GM12878 (cell line): ENCODE measurements around the gene FAM24B. TPM values are rescaled to one million over a fixed set of nuclear protein-coding genes. Genes with fewer than 3 reads are reported as not detected.

Source experiments
- ATAC-seq: fragments of 200-7000 bp; cut with Tn5 transposase; 3 replicates; pipeline ENCODE4 v1.9.1; 2020; ENCODE audit warnings: mild to moderate bottlenecking, moderate library complexity
- BruUV-seq: library from RNA; stranded (reverse); fragments of 400-500 nt; replicated peaks from 2 replicates; lab custom pipeline; 2021; lab: Mats Ljungman, UMichigan
- CTCF ChIA-PET: fragments of 300-600 bp; sonication (Branson Sonifier 250); formaldehyde crosslinking; extraction: SDS; loops from one replicate; lab custom pipeline; 2021; ENCODE audit warnings: inconsistent platforms; lab: Yijun Ruan, JAX
- POLR2A ChIA-PET: fragments of 350-600 bp; formaldehyde crosslinking; extraction: SDS; loops from one replicate; lab custom pipeline; 2021; ENCODE audit warnings: inconsistent platforms; lab: Charles Lee
- RAD21 ChIA-PET: fragments of 300-600 bp; sonication (Branson Sonifier 250); formaldehyde crosslinking; loops from one replicate; lab custom pipeline; 2023; ENCODE audit warnings: antibody characterized with exemption; ENCODE audit not compliant: unreplicated experiment; lab: Charles Lee
- SMC1A ChIA-PET: fragments of 300-600 bp; sonication (Branson Sonifier 250); formaldehyde crosslinking; loops from one replicate; lab custom pipeline; 2023; ENCODE audit not compliant: unreplicated experiment, uncharacterized antibody; lab: Charles Lee
- DNase-seq: peaks from one replicate; pipeline ENCODE4 v3.0.0-alpha.2; 2011; ENCODE audit warnings: low read depth, low spot score
- FAIRE-seq: peaks from 3 replicates; lab custom pipeline; 2011; peaks lifted over from hg19 to GRCh38; lab: Jason Lieb, UNC
- H2AFZ ChIP-seq: 2 replicates; pipeline ENCODE4 v1.6.0; 2011; ENCODE audit warnings: low read depth, low read length, control low read depth; ENCODE audit not compliant: control insufficient read depth
- H3K27ac ChIP-seq: 2 replicates; pipeline ENCODE4 v1.5.1; 2011; ENCODE audit warnings: control low read depth; ENCODE audit not compliant: control insufficient read depth, insufficient read depth
- H3K27me3 ChIP-seq, 2 experiments: replicated peaks in 1 of 2; 2 replicates each; pipeline versions ENCODE4 v1.6.0 to v1.6.1; 2011; ENCODE audit warnings: low read length in 1 of 2; ENCODE audit not compliant: control insufficient read depth in 2 of 2, insufficient read depth in 2 of 2
- H3K36me3 ChIP-seq, 2 experiments: 2 replicates each; pipeline ENCODE4 v1.5.1; 2011; ENCODE audit warnings: low read length in 1 of 2; ENCODE audit not compliant: control insufficient read depth in 2 of 2, insufficient read depth in 2 of 2
- H3K4me1 ChIP-seq: 2 replicates; pipeline ENCODE4 v1.6.1; 2011; ENCODE audit warnings: mild to moderate bottlenecking, low read length, moderate library complexity, mixed read lengths; ENCODE audit not compliant: control insufficient read depth, insufficient read depth
- H3K4me2 ChIP-seq: 2 replicates; pipeline ENCODE4 v1.6.0; 2011; ENCODE audit warnings: control low read depth; ENCODE audit not compliant: control insufficient read depth, insufficient read depth
- H3K4me3 ChIP-seq: fragments of 200-600 bp; sonication (generic); 2 replicates; pipeline ENCODE4 v1.5.1; 2016
- H3K79me2 ChIP-seq: 2 replicates; pipeline ENCODE4 v1.6.0; 2011; ENCODE audit warnings: low read length; ENCODE audit not compliant: control insufficient read depth, insufficient read depth
- H3K9ac ChIP-seq: 2 replicates; pipeline ENCODE4 v1.8.0; 2011; ENCODE audit warnings: low read length, control low read depth, mixed read lengths; ENCODE audit not compliant: control insufficient read depth, insufficient read depth
- H3K9me3 ChIP-seq: replicated peaks from 3 replicates; pipeline ENCODE4 v1.5.1; 2011; ENCODE audit warnings: mild to moderate bottlenecking, low read length; ENCODE audit not compliant: control insufficient read depth, insufficient read depth
- H4K20me1 ChIP-seq: 2 replicates; pipeline ENCODE4 v1.6.0; 2011; ENCODE audit not compliant: control insufficient read depth, insufficient read depth
- EGR1 ChIP-seq, 2 experiments: IDR thresholded peaks; 1 replicate in 1 of 2; 2 replicates in 1 of 2; pipeline ENCODE4 v1.6.1; 2011 to 2012; ENCODE audit warnings: low read depth in 2 of 2, low read length in 2 of 2, borderline replicate concordance in 1 of 2, mild to moderate bottlenecking in 1 of 2, moderate library complexity in 1 of 2
- FOXK2 ChIP-seq: fragments of 450-650 bp; IDR thresholded peaks from 2 replicates; pipeline ENCODE4 v1.6.1; 2017; ENCODE audit warnings: mild to moderate bottlenecking, moderate library complexity
- HDGF ChIP-seq: fragments of 450-650 bp; IDR thresholded peaks from 2 replicates; pipeline ENCODE4 v1.6.1; 2016; ENCODE audit warnings: antibody characterized with exemption
- KDM1A ChIP-seq: fragments of 200-600 bp; sonication (generic); IDR thresholded peaks from 2 replicates; pipeline ENCODE4 v1.6.1; 2016; ENCODE audit warnings: borderline replicate concordance
- MEF2A ChIP-seq: IDR thresholded peaks from 2 replicates; pipeline ENCODE4 v1.6.1; 2011; ENCODE audit warnings: low read depth, mild to moderate bottlenecking, low read length, moderate library complexity; ENCODE audit not compliant: insufficient read depth
- MEF2B ChIP-seq: fragments of 450-650 bp; IDR thresholded peaks from 2 replicates; pipeline ENCODE4 v1.6.1; 2018; ENCODE audit warnings: mild to moderate bottlenecking, moderate library complexity; ENCODE audit not compliant: partially characterized antibody, poor library complexity, severe bottlenecking
- MXI1 ChIP-seq: fragments of 150-350 bp; IDR thresholded peaks from 2 replicates; pipeline ENCODE4 v1.6.1; 2011; ENCODE audit warnings: low read depth, mild to moderate bottlenecking, inconsistent platforms, low read length, improper control_type of control experiment
- PAX8 ChIP-seq: fragments of 450-650 bp; IDR thresholded peaks from 2 replicates; pipeline ENCODE4 v1.6.1; 2017; ENCODE audit warnings: mild to moderate bottlenecking, moderate library complexity
- YY1 ChIP-seq: IDR thresholded peaks from 2 replicates; pipeline ENCODE4 v1.6.1; 2011; ENCODE audit warnings: low read depth, mild to moderate bottlenecking, low read length
- ZNF24 ChIP-seq: fragments of 450-650 bp; IDR thresholded peaks from 2 replicates; pipeline ENCODE4 v1.6.1; 2017; ENCODE audit warnings: antibody characterized with exemption, mild to moderate bottlenecking
- WGBS: methylation state at CpG from one replicate; pipeline ENCODE4 v1.1.6; 2016; ENCODE audit warnings: low lambda C conversion rate; ENCODE audit not compliant: insufficient replicate concordance, insufficient coverage; ENCODE audit errors: missing lambda C conversion rate; 5-methylcytosine and 5-hydroxymethylcytosine counted together
- in situ Hi-C: fragments of 300-500 bp; cut with MboI; formaldehyde crosslinking; loops from 9 replicates; pipeline ENCODE4 v1.14.3; 2018; ENCODE audit warnings: mixed read lengths
- intact Hi-C: fragments of 100-400 bp; cut with micrococcal nuclease; formaldehyde crosslinking; loops from one replicate; pipeline ENCODE4 v1.14.2; 2022; ENCODE audit not compliant: unreplicated experiment
- polyA plus RNA-seq, 11 experiments: library from polyadenylated mRNA; depleted of rRNA in 4 of 11; unstranded in 6 of 11; stranded (reverse) in 5 of 11; fragments of >200 nt; fragmentation: Nextera tagmentation in 4 of 11; fragmentation: Illumina TruSeq in 1 of 11; extraction: Ambion mirVana in 4 of 11; extraction: Trizol in 1 of 11; gene quantifications; 1 replicate in 1 of 11; 2 replicates in 10 of 11; pipeline versions ENCODE4 v1.2.1 to v1.2.3, GENCODE V29; 2011 to 2016; ENCODE audit warnings: inconsistent platforms in 2 of 11, missing spikeins in 2 of 11, low read depth in 1 of 11
- total RNA-seq, 4 experiments: library from RNA; depleted of rRNA in 3 of 4; stranded (reverse); fragments of >200 nt in 3 of 4; fragmentation: Illumina TruSeq in 1 of 4; extraction: Trizol in 1 of 4; gene quantifications; 2 replicates each; pipeline versions ENCODE4 v1.2.1 to v1.2.3, GENCODE V29; 2013 to 2021
- TF ChIP-seq, protein P1 (sequence below): fragments of 450-650 bp; IDR thresholded peaks from 2 replicates; pipeline ENCODE4 v1.6.1; 2016; ENCODE audit warnings: mild to moderate bottlenecking
- TF ChIP-seq, protein P2 (sequence below): fragments of 450-650 bp; IDR thresholded peaks from 2 replicates; pipeline ENCODE4 v1.6.1; 2017; ENCODE audit warnings: mild to moderate bottlenecking, moderate library complexity

The FAM24B gene
- total and polyA plus RNA-seq, 10 of the 15 experiments (the other 5 are each of a cell fraction or from before 2014, with no cell fraction given) = 4.8 to 15.3 (median 7.2) TPM

DNA sequence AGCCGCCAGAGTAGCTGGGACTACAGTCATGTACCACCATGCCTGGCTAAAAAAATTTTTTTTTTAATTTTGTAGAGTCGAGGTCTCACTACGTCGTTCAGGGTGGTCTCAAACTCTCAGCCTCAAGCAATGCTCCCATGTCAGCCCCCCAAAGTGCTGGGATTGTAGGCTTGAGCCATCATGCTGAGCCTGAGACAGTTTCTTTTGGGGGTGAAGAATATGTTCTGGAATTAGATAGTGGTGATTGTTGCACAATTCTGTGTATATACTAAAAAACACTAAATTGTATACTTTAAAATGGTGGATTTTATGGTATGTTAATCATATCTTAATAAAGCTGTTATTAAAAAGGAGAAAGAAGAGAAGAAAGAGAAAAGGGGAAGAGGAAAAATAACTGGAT is 35.2 kb downstream of the FAM24B start:
- H3K36me3 ChIP-seq = peaks cover 0 to 2% of the 10 kb centered on the region in 2 experiments
- ChIA-PET RAD21 (no interaction called here), POLR2A (no interaction called here), SMC1A (no interaction called here), CTCF (interaction anchor here (0.6 to 0.7 kb wide), 2 partner anchors 913 to 1200 kb away, joined by 3 read pairs; no protein-coding TSS in a partner anchor)
- ATAC-seq (no peak), FAIRE-seq (no peak), DNase-seq (no peak)
- BruUV-seq = no TSS peak
- no peak overlapping the region for H3K27ac ChIP-seq
- H2AFZ ChIP-seq = no peak overlapping the region
- H3K9me3 ChIP-seq = no peaks in the 10 kb centered on the region
- H3K27me3 ChIP-seq = no peaks in the 10 kb centered on the region
- no peak overlapping the region for H3K4me2 ChIP-seq
- in situ Hi-C loops (no loop called here), intact Hi-C loops (no loop called here)
- no peak overlapping the region for H3K9ac ChIP-seq
- H4K20me1 ChIP-seq = no peaks in the 10 kb centered on the region
- no peaks in the 10 kb centered on the region for H3K4me1 ChIP-seq
- WGBS = 94% methylated on average over 4 of the region's 4 CpGs
- TF ChIP-seq KDM1A = no peak
- TF ChIP-seq MXI1 = no peak
- TF ChIP-seq, protein P1, sequence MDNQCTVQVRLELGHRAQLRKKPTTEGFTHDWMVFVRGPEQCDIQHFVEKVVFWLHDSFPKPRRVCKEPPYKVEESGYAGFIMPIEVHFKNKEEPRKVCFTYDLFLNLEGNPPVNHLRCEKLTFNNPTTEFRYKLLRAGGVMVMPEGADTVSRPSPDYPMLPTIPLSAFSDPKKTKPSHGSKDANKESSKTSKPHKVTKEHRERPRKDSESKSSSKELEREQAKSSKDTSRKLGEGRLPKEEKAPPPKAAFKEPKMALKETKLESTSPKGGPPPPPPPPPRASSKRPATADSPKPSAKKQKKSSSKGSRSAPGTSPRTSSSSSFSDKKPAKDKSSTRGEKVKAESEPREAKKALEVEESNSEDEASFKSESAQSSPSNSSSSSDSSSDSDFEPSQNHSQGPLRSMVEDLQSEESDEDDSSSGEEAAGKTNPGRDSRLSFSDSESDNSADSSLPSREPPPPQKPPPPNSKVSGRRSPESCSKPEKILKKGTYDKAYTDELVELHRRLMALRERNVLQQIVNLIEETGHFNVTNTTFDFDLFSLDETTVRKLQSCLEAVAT = no peak
- no peak for TF ChIP-seq PAX8
- TF ChIP-seq MEF2A = no peak
- no peak for TF ChIP-seq YY1
- no peak for TF ChIP-seq MEF2B
- no peak for TF ChIP-seq FOXK2
- no peak for TF ChIP-seq EGR1 (IDR thresholded peaks at IDR 0.05; ENCODE audit: borderline replicate concordance in 1 of 2, low read depth in 2 of 2, low read length in 2 of 2)
- no peak for TF ChIP-seq HDGF
- TF ChIP-seq, protein P2, sequence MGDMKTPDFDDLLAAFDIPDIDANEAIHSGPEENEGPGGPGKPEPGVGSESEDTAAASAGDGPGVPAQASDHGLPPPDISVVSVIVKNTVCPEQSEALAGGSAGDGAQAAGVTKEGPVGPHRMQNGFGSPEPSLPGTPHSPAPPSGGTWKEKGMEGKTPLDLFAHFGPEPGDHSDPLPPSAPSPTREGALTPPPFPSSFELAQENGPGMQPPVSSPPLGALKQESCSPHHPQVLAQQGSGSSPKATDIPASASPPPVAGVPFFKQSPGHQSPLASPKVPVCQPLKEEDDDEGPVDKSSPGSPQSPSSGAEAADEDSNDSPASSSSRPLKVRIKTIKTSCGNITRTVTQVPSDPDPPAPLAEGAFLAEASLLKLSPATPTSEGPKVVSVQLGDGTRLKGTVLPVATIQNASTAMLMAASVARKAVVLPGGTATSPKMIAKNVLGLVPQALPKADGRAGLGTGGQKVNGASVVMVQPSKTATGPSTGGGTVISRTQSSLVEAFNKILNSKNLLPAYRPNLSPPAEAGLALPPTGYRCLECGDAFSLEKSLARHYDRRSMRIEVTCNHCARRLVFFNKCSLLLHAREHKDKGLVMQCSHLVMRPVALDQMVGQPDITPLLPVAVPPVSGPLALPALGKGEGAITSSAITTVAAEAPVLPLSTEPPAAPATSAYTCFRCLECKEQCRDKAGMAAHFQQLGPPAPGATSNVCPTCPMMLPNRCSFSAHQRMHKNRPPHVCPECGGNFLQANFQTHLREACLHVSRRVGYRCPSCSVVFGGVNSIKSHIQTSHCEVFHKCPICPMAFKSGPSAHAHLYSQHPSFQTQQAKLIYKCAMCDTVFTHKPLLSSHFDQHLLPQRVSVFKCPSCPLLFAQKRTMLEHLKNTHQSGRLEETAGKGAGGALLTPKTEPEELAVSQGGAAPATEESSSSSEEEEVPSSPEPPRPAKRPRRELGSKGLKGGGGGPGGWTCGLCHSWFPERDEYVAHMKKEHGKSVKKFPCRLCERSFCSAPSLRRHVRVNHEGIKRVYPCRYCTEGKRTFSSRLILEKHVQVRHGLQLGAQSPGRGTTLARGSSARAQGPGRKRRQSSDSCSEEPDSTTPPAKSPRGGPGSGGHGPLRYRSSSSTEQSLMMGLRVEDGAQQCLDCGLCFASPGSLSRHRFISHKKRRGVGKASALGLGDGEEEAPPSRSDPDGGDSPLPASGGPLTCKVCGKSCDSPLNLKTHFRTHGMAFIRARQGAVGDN = no peak
- no peak for TF ChIP-seq ZNF24
- no peak overlapping the region for H3K4me3 ChIP-seq
- H3K79me2 ChIP-seq = no peaks in the 10 kb centered on the region; the same call in 1 of the 2 replicates
